Upper lobe of left lung (tissue), 6 donors: ENCODE measurements around the gene ADAM12. TPM values are rescaled to one million over a fixed set of nuclear protein-coding genes. Genes with fewer than 3 reads are reported as not detected.
A peak's percentile ranks its signal among the peaks of the same experiment; 100 is the strongest.

Experiments used
- ATAC-seq, 2 donors: fragments of 200-7000 bp; cut with Tn5 transposase; one replicate each; pipeline ENCODE4 v1.9.1; 2022; ENCODE audit warnings: mild to moderate bottlenecking in 2 of 2, moderate library complexity in 2 of 2; ENCODE audit not compliant: low FRiP score in 2 of 2
- DNase-seq, 2 donors: peaks; one replicate each; pipeline ENCODE4 v3.0.0-alpha.2; 2019 to 2020
- H3K27ac ChIP-seq, 4 donors: fragments of 200-600 bp; sonication (generic); one replicate each; pipeline ENCODE4 v1.5.1; 2016 to 2019
- H3K27me3 ChIP-seq, 4 donors: fragments of 200-600 bp; sonication (generic); one replicate each; pipeline ENCODE4 v1.5.1; 2017 to 2019
- H3K36me3 ChIP-seq, 4 donors: fragments of 200-600 bp; sonication (generic); one replicate each; pipeline ENCODE4 v1.5.1; 2016 to 2019
- H3K4me1 ChIP-seq, 4 donors: fragments of 200-600 bp; sonication (generic); one replicate each; pipeline ENCODE4 v1.5.1; 2018 to 2019
- H3K4me3 ChIP-seq, 4 donors: fragments of 200-600 bp; sonication (generic); one replicate each; pipeline ENCODE4 v1.5.1; 2017 to 2019; ENCODE audit warnings: mild to moderate bottlenecking in 2 of 4, moderate library complexity in 1 of 4
- H3K9me3 ChIP-seq, 4 donors: fragments of 200-600 bp; sonication (generic); one replicate each; pipeline ENCODE4 v1.5.1; 2018 to 2019
- CTCF ChIP-seq, 6 experiments: fragments of 450-650 bp in 4 of 6; fragments of 200-600 bp in 2 of 6; sonication (generic) in 2 of 6; IDR thresholded peaks; one replicate each; pipeline ENCODE4 v1.5.1; 2016 to 2019; ENCODE audit warnings: antibody characterized with exemption in 6 of 6
- EP300 ChIP-seq, 4 donors: sonication (generic); formaldehyde crosslinking; IDR thresholded peaks; one replicate each; pipeline ENCODE4 v1.5.1; 2017; ENCODE audit warnings: antibody characterized with exemption in 4 of 4, control low read depth in 2 of 4
- POLR2A ChIP-seq, 4 donors: fragments of 450-650 bp; IDR thresholded peaks; one replicate each; pipeline ENCODE4 v1.5.1; 2016 to 2017; ENCODE audit warnings: antibody characterized with exemption in 4 of 4, mild to moderate bottlenecking in 2 of 4
- POLR2AphosphoS5 ChIP-seq, 2 donors: sonication (generic); formaldehyde crosslinking; IDR thresholded peaks; one replicate each; pipeline ENCODE4 v1.5.1; 2017; ENCODE audit warnings: antibody characterized with exemption in 2 of 2
- WGBS, 2 donors: methylation state at CpG; one replicate each; pipeline ENCODE4 v1.1.5; 2017 to 2018; 5-methylcytosine and 5-hydroxymethylcytosine counted together
- total RNA-seq, 6 donors: library from RNA; depleted of rRNA in 4 of 6; stranded (reverse); fragments of >200 nt in 4 of 6; gene quantifications; one replicate each; pipeline versions ENCODE4 v1.1.0 to v1.2.1, GENCODE V29; 2016 to 2021
- donor health status: DM: no; HTN: no; CAD: no; lungs with moderate emphysema.
- donor health status: DM: no; HTN: yes; CAD: no; lungs with severe emphysema.

The ADAM12 gene
- total RNA-seq, 6 donors from 2014 or later: 0.44 to 3.7 (median 0.82) TPM

DNA sequence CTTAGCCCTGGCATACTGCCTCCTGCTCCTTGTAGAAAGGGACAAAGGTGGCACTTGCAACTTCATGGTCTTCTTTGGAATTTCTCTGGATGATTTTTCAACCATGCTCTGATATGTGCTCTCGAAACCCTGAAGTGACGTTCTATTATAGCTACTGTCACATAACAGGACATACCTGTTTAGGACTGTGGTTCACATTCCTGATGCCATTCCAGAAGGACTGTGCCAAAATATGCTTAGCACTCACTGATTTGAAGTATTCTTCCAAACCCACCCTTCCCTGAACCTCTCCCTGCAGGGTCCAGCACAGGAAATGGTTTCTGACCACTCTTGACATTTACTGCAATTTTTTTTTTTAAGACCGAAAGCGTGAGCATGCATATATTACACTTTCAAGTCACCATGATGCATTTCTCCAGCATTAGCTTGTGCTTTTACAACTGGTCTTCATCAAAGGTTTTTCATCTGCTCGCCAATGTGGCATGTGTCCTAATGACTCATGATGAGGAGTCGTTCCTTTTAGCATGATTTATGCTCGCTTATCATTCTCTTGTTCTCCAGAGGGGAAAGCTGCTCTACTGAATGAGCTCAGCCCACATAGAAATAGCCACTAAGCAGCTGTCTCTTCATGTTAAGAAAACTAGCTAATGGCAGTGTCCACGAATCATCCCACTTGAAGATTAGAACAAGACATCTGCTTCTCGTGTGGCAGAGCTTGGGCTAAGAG, 135.2 kb downstream of the ADAM12 start:
- no peaks in the 10 kb centered on the region for H3K9me3 ChIP-seq
- 61 to 67% methylated on average over 9 of the region's 9 CpGs for WGBS, 2 donors
- no peak for TF ChIP-seq CTCF (IDR thresholded peaks at IDR 0.05)
- no peak for TF ChIP-seq POLR2AphosphoS5 (IDR thresholded peaks at IDR 0.05)
- no peak for TF ChIP-seq POLR2A (IDR thresholded peaks at IDR 0.05)
- TF ChIP-seq EP300 (IDR thresholded peaks at IDR 0.05): no peak
- H3K27me3 ChIP-seq: no peaks in the 10 kb centered on the region
- H3K27ac ChIP-seq: no peak overlapping the region
- DNase-seq: no peak
- no peak overlapping the region for H3K4me3 ChIP-seq
- H3K4me1 ChIP-seq: no peaks in the 10 kb centered on the region
- peak in 1 of 2 donors; percentile 91 for ATAC-seq
- H3K36me3 ChIP-seq: no peaks in the 10 kb centered on the region

DNA sequence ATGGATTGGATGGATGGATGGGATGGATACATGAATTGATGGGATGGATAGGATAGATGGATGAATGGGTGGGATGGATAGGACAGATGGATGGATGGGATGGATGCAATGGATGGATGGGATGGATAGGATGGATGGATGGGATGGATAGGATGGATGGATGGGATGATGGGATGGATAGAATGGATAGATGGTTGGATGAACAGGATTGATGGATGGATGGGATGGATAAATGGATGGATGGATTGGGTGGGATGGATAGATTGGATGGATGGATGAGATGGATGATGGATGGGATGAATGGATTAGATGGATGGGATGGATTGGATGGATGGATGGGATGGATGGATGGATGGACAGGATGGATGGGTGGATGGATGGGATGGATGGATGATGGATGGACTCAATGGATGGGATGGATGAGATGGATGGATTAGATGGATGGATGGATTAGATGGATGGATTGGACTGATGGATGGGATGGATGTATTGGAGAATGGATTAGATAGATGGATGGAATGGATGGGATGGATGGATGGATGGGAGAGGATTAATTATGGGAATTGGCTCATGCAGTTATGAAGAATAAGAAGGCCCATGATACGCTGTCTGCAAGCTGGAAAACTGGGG, 136.4 kb downstream of the ADAM12 start:
- Histone ChIP-seq H3K4me3 (no peak overlapping the region), H3K27me3 (no peaks in the 10 kb centered on the region), H3K36me3 (no peaks in the 10 kb centered on the region), H3K9me3 (no peaks in the 10 kb centered on the region), H3K27ac (no peak overlapping the region), H3K4me1 (peaks cover 0 to 4% (median 2%) of the 10 kb centered on the region in 4 donors)
- TF ChIP-seq POLR2A (IDR thresholded peaks at IDR 0.05) (no peak), CTCF (IDR thresholded peaks at IDR 0.05) (no peak), POLR2AphosphoS5 (IDR thresholded peaks at IDR 0.05) (no peak), EP300 (IDR thresholded peaks at IDR 0.05) (no peak)
- DNase-seq: no peak
- ATAC-seq: no peak
- WGBS, 2 donors: 89 to 96% methylated on average over 1 of the region's 1 CpG

DNA sequence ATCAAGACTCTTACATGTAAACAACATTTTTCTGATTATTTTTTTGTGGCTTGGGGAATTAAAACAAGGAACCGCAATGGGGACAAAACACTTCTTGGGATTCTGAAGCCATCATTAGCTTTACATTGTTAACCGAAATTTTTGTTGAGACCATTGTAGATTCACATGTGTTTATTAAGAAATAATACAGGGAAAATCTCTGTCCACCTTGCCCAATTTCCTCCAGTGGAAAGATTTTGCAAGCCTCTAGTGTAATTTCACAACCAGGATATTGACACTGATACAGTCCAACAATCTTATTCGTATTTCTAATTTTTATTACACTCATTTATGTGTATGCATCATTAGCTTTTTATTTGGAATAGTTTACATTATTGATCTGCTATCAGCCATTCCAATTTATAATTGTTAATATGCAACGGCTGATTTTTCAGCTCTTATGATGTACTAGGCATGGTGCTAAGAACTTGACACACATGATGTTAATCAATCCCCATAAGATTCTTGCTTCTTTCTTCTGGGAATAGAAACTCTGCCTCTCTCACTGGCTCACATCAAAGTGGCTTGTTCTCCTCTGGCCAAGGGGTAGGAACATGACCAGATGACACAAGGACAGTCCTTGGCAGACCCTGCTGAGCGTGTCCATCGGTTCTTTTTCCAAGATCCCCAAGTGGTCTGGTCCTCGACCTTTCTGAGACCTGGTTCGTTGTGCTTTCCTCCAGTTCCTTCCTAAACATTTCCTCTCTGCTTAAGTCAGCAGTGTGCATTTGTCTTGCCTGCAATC, 137.6 kb downstream of the ADAM12 start:
- Histone ChIP-seq H3K36me3 (no peaks in the 10 kb centered on the region), H3K4me3 (no peak overlapping the region), H3K4me1 (peaks cover 0 to 4% (median 2%) of the 10 kb centered on the region in 4 donors), H3K27me3 (no peaks in the 10 kb centered on the region), H3K27ac (no peak overlapping the region), H3K9me3 (no peaks in the 10 kb centered on the region)
- WGBS, 2 donors: 70% methylated on average over 8 of the region's 8 CpGs
- DNase-seq: no peak
- TF ChIP-seq POLR2AphosphoS5 (IDR thresholded peaks at IDR 0.05) (no peak), POLR2A (IDR thresholded peaks at IDR 0.05) (no peak), EP300 (IDR thresholded peaks at IDR 0.05) (no peak), CTCF (IDR thresholded peaks at IDR 0.05) (no peak)
- ATAC-seq: no peak

DNA sequence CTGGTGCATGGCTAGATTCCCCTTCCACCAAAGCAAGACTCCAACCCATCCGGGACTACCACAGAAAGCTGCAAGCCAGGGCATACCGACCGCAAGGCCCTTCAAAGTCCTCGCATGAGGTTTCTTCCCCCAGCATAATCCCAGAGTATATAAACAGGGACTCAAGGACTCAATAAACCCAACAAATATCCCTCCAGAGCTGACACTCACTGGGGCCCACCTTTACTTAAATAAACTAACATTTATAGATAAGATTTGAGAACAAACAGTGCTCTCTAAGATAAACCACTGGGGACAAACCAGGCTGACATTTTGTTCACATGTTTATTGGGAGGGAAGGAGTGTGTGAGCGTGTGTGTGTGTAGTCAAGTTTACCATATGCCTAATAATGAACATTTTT, 138.2 kb downstream of the ADAM12 start:
- no peaks in the 10 kb centered on the region for H3K9me3 ChIP-seq
- H3K27ac ChIP-seq: no peak overlapping the region
- no peaks in the 10 kb centered on the region for H3K36me3 ChIP-seq
- TF ChIP-seq CTCF (IDR thresholded peaks at IDR 0.05) (no peak), POLR2A (IDR thresholded peaks at IDR 0.05) (no peak), POLR2AphosphoS5 (IDR thresholded peaks at IDR 0.05) (no peak), EP300 (IDR thresholded peaks at IDR 0.05) (no peak)
- H3K4me1 ChIP-seq: peaks cover 0 to 4% (median 2%) of the 10 kb centered on the region in 4 donors
- DNase-seq (no peak), ATAC-seq (no peak)
- 78 to 85% methylated on average over 5 of the region's 5 CpGs for WGBS, 2 donors
- H3K27me3 ChIP-seq: no peaks in the 10 kb centered on the region
- H3K4me3 ChIP-seq: no peak overlapping the region
